ENCODE results near the gene CAPZA1. TPM values are rescaled to one million over a fixed set of nuclear protein-coding genes. Genes with fewer than 3 reads are reported as not detected.

CAPZA1 gene
- total and polyA plus RNA-seq, 10 of the 15 experiments (the other 5 are each of a cell fraction or from before 2014, with no cell fraction given), result 187 to 886 (median 278) TPM

- ChIA-PET POLR2A (interaction anchor here (0.6 kb wide), 1 partner anchor 52 kb away, joined by 3 read pairs; no protein-coding TSS in a partner anchor), CTCF (no interaction called here), SMC1A (ENCODE audit: uncharacterized antibody, unreplicated experiment) (no interaction called here), RAD21 (ENCODE audit: unreplicated experiment) (no interaction called here)
- Histone ChIP-seq H3K9ac (ENCODE audit: control insufficient read depth, insufficient read depth, low read length) (no peak overlapping the region), H3K36me3 (ENCODE audit: control insufficient read depth in 2 of 2, insufficient read depth in 2 of 2, low read length in 1 of 2) (peaks cover 10 to 17% of the 10 kb centered on the region in 2 experiments; a peak in 3 of 4 replicates), H3K27ac (ENCODE audit: control insufficient read depth, insufficient read depth) (no peak overlapping the region), H3K4me1 (ENCODE audit: control insufficient read depth, insufficient read depth, low read length) (no peaks in the 10 kb centered on the region), H4K20me1 (ENCODE audit: control insufficient read depth, insufficient read depth) (no peaks in the 10 kb centered on the region), H3K4me3 (no peak overlapping the region), H3K79me2 (ENCODE audit: control insufficient read depth, insufficient read depth, low read length) (no peaks in the 10 kb centered on the region), H3K4me2 (ENCODE audit: control insufficient read depth, insufficient read depth) (no peak overlapping the region), H3K27me3 (replicated peaks in 1 of 2; ENCODE audit: control insufficient read depth in 2 of 2, insufficient read depth in 2 of 2, low read length in 1 of 2) (no peaks in the 10 kb centered on the region), H3K9me3 (replicated peaks; ENCODE audit: control insufficient read depth, insufficient read depth, low read length) (no peaks in the 10 kb centered on the region), H2AFZ (ENCODE audit: control insufficient read depth, low read depth, low read length) (no peak overlapping the region)
- ATAC-seq (no peak), DNase-seq (ENCODE audit: low read depth, low spot score) (no peak), FAIRE-seq (no peak)
- WGBS (ENCODE audit: insufficient coverage, insufficient replicate concordance, low lambda C conversion rate, missing lambda C conversion rate), result 78% methylated on average over 6 of the region's 6 CpGs
- intact Hi-C loops (cut with micrococcal nuclease; ENCODE audit: unreplicated experiment), result no loop called here
- no peak for TF ChIP-seq ZNF207 (IDR thresholded peaks at IDR 0.05; ENCODE audit: borderline replicate concordance)
- no peak for TF ChIP-seq RB1 (IDR thresholded peaks at IDR 0.05; ENCODE audit: borderline replicate concordance)
- no peak for TF ChIP-seq HCFC1 (IDR thresholded peaks at IDR 0.05; ENCODE audit: low read length)
- no peak for TF ChIP-seq ELK1 (IDR thresholded peaks at IDR 0.05; ENCODE audit: low read depth, low read length)
- no peak for TF ChIP-seq ZBTB33 (IDR thresholded peaks at IDR 0.05)
- no peak for TF ChIP-seq LARP7 (IDR thresholded peaks at IDR 0.05)
- TF ChIP-seq NFYA (IDR thresholded peaks at IDR 0.05; ENCODE audit: borderline replicate concordance, low read depth, low read length), result no peak
- BruUV-seq (replicated peaks), result no TSS peak
- in situ Hi-C loops (cut with MboI), result no loop called here
Measured at GRCh38 chr1:112693821-112694220, 74.2 kb downstream of the CAPZA1 start.
